Body of pancreas (tissue), 4 donors: Measurements from ENCODE around the gene USP25.

Source experiments
- POLR2A ChIP-seq, 3 donors: fragments of 450-650 bp; IDR thresholded peaks; one replicate each; pipeline ENCODE4 v1.6.1; 2016; ENCODE audit warnings: antibody characterized with exemption in 3 of 3, mild to moderate bottlenecking in 2 of 3
- TF ChIP-seq, protein P1 (sequence below), 7 experiments: fragments of 450-650 bp in 4 of 7; fragments of 200-600 bp in 3 of 7; sonication (generic) in 3 of 7; IDR thresholded peaks; one replicate each; pipeline ENCODE4 v1.5.1; 2016 to 2019; ENCODE audit warnings: antibody characterized with exemption in 7 of 7

DNA sequence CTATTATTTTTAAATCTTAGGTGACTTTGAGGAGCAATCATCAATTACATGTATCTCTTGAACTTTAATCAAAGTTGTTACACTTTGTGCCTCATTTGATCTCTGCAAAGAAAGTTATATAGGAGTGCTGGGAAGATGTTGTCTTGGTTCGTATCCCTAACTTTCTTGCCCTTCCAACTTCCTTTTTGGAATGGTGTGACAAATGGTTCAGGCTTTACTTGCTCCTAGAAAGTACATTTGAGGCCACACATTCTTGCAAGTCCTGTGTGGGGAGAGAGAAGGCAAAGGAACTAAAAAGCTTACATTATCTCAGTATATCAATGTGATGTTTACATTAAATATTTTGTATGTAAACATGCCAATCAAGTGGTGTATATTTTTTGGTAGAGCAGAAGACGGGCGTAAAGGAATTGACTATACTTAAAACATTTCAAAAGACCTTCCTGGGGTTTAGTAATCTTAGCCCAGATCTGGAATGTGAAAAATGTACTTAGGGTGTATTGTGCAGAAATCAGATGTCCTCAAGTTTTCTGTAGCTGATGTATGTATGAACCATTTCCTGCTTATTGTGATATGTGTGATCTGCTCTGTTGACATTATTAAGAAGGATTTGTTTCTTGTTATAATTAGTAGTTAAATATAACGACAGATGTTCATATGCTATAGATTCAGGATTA is 59.2 kb downstream of the USP25 start:
- TF ChIP-seq, protein P1, sequence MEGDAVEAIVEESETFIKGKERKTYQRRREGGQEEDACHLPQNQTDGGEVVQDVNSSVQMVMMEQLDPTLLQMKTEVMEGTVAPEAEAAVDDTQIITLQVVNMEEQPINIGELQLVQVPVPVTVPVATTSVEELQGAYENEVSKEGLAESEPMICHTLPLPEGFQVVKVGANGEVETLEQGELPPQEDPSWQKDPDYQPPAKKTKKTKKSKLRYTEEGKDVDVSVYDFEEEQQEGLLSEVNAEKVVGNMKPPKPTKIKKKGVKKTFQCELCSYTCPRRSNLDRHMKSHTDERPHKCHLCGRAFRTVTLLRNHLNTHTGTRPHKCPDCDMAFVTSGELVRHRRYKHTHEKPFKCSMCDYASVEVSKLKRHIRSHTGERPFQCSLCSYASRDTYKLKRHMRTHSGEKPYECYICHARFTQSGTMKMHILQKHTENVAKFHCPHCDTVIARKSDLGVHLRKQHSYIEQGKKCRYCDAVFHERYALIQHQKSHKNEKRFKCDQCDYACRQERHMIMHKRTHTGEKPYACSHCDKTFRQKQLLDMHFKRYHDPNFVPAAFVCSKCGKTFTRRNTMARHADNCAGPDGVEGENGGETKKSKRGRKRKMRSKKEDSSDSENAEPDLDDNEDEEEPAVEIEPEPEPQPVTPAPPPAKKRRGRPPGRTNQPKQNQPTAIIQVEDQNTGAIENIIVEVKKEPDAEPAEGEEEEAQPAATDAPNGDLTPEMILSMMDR (IDR thresholded peaks at IDR 0.05) = no peak
- no peak for TF ChIP-seq POLR2A (IDR thresholded peaks at IDR 0.05)
